Cardiac muscle cell (in vitro differentiated cells and primary cell): Measurements from ENCODE around the gene ICOSLG. TPM values are rescaled to one million over a fixed set of nuclear protein-coding genes. Genes with fewer than 3 reads are reported as not detected.

Experiments used
- DNase-seq, 2 donors: peaks; one replicate each; pipeline versions ENCODE4 v3.0.0 to v3.0.0-alpha.2; 2010 to 2017; ENCODE audit warnings: low read depth in 1 of 2, low spot score in 1 of 2
- H3K27ac ChIP-seq: fragments of 200-600 bp; sonication (generic); 2 replicates; pipeline ENCODE4 v1.5.1; 2016
- H3K27me3 ChIP-seq: fragments of 200-600 bp; sonication (generic); 2 replicates; pipeline ENCODE4 v1.6.0; 2016; ENCODE audit warnings: control low read depth
- H3K36me3 ChIP-seq: fragments of 200-600 bp; sonication (generic); 2 replicates; pipeline ENCODE4 v1.5.1; 2016; ENCODE audit warnings: control low read depth
- H3K4me1 ChIP-seq: fragments of 200-600 bp; sonication (generic); 2 replicates; pipeline ENCODE4 v1.8.1; 2017; ENCODE audit warnings: low read depth, mild to moderate bottlenecking, mixed run types
- H3K4me3 ChIP-seq: fragments of 200-600 bp; sonication (generic); 2 replicates; pipeline ENCODE4 v1.5.1; 2016; ENCODE audit warnings: mild to moderate bottlenecking
- H3K9me3 ChIP-seq: fragments of 200-600 bp; sonication (generic); 2 replicates; pipeline ENCODE4 v1.5.1; 2017; ENCODE audit warnings: low read depth, mild to moderate bottlenecking, control low read depth
- CTCF ChIP-seq: IDR thresholded peaks from 2 replicates; pipeline ENCODE4 v1.5.1; 2012; ENCODE audit warnings: low read depth, mild to moderate bottlenecking, low read length
- polyA plus RNA-seq: library from polyadenylated mRNA; unstranded; fragments of >200 nt; fragmentation: Nextera tagmentation; extraction: Ambion mirVana; gene quantifications from 2 replicates; pipeline ENCODE4 v1.2.1, GENCODE V29; 2016
- total RNA-seq: library from RNA; depleted of rRNA; stranded (reverse); fragments of >200 nt; gene quantifications from 2 replicates; pipeline ENCODE4 v1.2.3, GENCODE V29; 2016

The ICOSLG gene
- total and polyA plus RNA-seq, 2 experiments from 2014 or later, result 0.12 TPM; not detected in 1

- H3K27me3 ChIP-seq, result no peaks in the 10 kb centered on the region
- TF ChIP-seq CTCF, result no peak
- no peaks in the 10 kb centered on the region for H3K36me3 ChIP-seq
- H3K27ac ChIP-seq, result no peak overlapping the region
- no peak overlapping the region for H3K4me3 ChIP-seq
- no peaks in the 10 kb centered on the region for H3K9me3 ChIP-seq
- no peaks in the 10 kb centered on the region for H3K4me1 ChIP-seq
- DNase-seq, result no peak
Observed at GRCh38 chr21:44269090-44269489, 28.3 kb upstream of the ICOSLG start.

- no peaks in the 10 kb centered on the region for H3K27me3 ChIP-seq
- no peak overlapping the region for H3K4me3 ChIP-seq
- DNase-seq, result no peak
- H3K36me3 ChIP-seq, result no peaks in the 10 kb centered on the region
- H3K4me1 ChIP-seq, result peaks cover 7% of the 10 kb centered on the region
- no peaks in the 10 kb centered on the region for H3K9me3 ChIP-seq
- no peak for TF ChIP-seq CTCF
- no peak overlapping the region for H3K27ac ChIP-seq
Observed at GRCh38 chr21:44267655-44268142, 27.0 kb upstream of the ICOSLG start.

- no peak for DNase-seq
- Histone ChIP-seq H3K4me3 (no peak overlapping the region), H3K9me3 (no peaks in the 10 kb centered on the region), H3K27ac (no peak overlapping the region), H3K36me3 (no peaks in the 10 kb centered on the region), H3K4me1 (peaks cover 7% of the 10 kb centered on the region), H3K27me3 (no peaks in the 10 kb centered on the region)
- TF ChIP-seq CTCF, result no peak
Observed at GRCh38 chr21:44265734-44266270, 25.1 kb upstream of the ICOSLG start.

- Histone ChIP-seq H3K4me3 (no peak overlapping the region), H3K27me3 (no peaks in the 10 kb centered on the region), H3K4me1 (peaks cover 7% of the 10 kb centered on the region), H3K36me3 (no peaks in the 10 kb centered on the region), H3K27ac (no peak overlapping the region), H3K9me3 (no peaks in the 10 kb centered on the region)
- DNase-seq, result no peak
- TF ChIP-seq CTCF, result no peak
Observed at GRCh38 chr21:44263768-44264167, 23.0 kb upstream of the ICOSLG start.

GRCh38 chr21:44263221-44263760 lies 22.5 kb upstream of the ICOSLG start:
- Histone ChIP-seq H3K9me3 (no peaks in the 10 kb centered on the region), H3K27ac (no peak overlapping the region), H3K36me3 (no peaks in the 10 kb centered on the region), H3K27me3 (no peaks in the 10 kb centered on the region), H3K4me3 (no peak overlapping the region), H3K4me1 (peaks cover 7% of the 10 kb centered on the region)
- peak in 1 of 2 donors; percentile 37 for DNase-seq
- TF ChIP-seq CTCF, result no peak
